Mesenteric fat pad (tissue), 1 donor: ENCODE data around the gene NCAM1. TPM values are rescaled to one million over a fixed set of nuclear protein-coding genes. Genes with fewer than 3 reads are reported as not detected.

ENCODE experiments used
- DNase-seq: peaks from one replicate; pipeline ENCODE4 v3.0.0-alpha.2; 2020; ENCODE audit warnings: low spot score
- total RNA-seq: library from RNA; stranded (reverse); fragmentation: NEBNext Ultra II Directional; extraction: Animal tissue kit (Norgen Biotek cat#: 25700); gene quantifications from one replicate; pipeline ENCODE4 v1.2.1, GENCODE V29; 2021
- donor health status: DM: yes; HTN: yes; CAD: no.

Gene NCAM1
- total RNA-seq, 1 donor from 2014 or later, result 3.1 TPM

DNA sequence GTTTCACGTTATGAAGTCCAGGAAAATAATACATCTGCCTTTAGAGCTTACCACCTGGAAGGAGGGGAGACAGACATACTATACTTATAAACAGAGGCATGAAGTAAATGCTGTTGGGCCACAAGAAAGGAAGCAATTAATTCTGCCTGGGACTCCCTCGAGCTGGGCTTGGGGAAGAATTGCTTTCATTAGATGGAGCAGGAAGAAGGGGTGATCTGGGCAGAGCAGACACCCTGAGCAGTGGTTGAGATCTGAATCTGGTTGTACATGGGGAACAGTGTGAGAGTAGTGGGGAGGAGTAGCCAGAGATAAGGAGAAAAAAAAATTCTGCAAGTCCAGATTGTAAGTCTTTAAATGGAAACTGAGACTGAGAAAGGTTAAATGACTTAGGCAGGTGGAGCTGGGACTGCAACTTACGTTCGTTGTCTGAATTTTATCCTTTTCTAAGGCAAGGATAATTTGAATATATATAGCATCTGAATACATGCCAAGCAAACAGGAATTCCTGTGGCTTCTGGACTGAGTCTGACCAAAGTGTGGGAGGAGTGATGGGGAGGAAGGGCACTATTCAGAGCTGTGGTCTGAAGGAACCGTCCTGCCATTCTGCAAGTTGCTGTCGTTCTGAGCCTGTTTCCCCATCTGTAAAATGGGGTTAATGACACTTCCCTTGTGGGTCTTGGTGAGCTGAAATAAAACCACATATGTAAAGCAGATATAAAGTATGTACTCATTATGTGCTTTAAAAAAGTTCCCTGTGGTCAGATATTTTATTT lies 7.9 kb downstream of the NCAM1 start:
- no peak for DNase-seq

DNA sequence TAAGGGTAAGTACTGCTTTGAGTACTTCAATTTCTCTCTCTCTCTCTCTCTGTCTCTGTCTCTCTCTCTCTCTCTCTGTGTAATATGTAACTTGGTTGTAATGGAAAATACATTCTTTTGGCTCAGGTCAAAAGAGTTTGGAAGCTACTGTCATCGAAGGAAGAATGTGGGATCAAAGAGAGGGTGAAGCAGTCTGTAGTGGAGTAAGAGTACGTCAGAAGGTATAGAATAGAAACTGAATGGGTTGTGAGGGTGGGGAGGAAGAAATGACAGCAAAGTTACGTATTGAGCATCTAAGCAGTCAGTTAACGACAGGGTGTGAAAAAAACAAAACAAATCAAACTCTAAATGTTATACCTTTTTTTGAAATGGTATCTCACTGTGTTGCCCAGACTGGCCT lies 10.0 kb downstream of the NCAM1 start:
- DNase-seq, result no peak

DNA sequence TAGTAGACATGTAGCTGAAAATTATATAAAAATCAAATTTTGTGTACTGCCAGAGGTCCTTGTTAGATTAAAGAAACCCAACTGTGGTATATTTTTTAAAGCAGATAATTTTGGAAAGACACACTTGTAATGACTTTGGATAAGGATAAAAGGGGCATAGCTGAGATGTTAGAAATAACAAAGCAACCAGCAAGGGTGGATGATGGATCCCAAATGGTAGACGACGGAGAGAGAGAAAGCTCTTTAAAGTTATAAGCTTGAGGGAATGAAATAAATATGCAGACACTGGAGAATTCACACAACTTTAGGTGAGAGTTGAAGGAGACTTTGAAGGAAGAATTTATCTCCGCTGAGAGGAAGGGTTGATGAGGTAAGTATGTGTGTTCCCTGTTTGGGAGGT lies 10.6 kb downstream of the NCAM1 start:
- DNase-seq, result no peak

DNA sequence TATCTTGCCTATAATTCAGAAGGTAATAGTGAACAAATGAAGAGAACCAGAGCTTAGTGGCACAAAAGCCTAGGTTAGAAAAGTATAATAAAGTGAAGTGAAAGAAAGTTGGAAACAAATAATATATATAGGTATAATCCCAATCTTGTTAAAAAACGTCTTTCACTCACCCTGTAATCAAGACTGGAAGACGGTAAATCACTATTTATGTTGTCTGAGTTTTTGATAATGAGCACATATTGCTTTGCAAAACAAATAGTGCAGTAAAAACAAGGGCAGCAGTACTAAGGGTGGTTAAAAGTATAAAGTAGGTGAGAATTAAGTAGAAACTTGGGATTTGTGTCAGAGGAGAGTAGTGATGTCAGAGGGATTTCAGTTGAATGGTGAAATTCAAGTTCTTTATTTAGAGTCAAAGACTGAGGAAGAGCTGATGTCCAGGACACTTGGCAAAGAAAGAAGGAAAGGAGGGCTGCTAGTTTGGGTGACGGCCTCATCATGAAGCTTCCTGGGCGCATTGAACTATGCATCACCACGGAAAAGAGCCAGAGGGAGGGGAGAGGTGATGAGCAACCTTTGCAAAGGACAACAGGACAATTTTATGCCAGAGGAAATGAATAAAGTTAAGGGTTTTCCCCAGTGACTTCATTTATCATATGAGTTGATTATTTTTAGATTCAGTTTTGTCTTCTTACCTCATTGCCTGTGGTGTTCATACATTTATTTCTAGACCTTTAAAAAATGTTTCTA lies 11.4 kb downstream of the NCAM1 start:
- DNase-seq, result no peak

DNA sequence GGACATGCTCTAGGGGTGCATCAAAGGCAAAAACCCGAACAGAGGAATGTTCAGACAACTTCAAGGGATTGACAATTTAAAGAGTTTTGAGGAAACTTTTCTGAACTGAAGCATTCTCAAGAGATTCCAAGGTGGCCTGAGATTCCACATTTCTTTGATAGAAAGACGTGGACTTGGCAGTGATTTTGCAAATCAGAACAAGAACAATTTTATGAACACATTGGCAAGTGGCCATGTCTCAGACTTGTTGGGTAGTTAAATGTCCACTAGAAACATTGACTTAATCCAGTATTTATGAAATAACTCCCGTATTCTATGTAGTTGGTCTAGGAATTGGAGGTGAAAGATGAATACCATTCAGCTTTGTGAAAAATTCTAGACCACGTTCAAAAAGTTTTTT lies 13.8 kb downstream of the NCAM1 start:
- no peak for DNase-seq

DNA sequence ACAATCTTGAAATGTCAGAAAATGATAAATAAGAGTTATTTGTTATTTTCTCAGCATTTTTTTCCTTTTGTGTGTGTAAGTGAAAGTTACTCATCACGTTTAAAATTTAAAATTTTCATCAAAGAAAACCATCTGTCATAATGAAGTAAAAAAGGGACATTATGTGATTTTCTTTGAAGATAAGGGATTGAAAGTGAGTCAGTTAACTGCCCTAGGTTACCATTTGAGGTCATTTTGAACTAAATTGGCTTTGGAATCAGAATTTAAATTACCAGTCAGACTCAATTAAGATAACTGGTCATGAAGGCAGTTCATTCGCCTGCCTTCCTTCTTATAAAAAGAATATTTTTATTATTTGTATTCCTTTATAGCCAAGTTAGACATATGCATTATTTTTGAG lies 14.3 kb downstream of the NCAM1 start:
- DNase-seq, result no peak

DNA sequence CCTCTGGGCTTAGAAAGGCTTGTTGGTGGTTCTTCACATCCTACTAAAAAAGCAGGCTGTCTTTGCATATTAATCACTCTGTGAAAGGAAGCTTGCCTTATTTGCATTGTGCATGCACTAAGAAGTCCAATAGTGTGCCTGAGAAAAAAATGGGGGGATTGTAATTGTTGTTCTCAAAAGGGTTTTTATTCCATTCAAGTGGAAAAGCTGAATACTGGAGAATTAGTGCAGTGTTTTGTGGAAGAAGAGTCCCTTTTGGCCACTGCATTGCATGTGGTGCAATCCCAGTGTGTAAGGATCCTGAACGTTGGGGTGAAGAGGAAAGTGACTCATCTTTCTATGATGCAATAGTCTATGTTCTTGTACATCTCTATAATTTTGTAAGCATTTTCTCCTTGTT lies 16.5 kb downstream of the NCAM1 start:
- no peak for DNase-seq

DNA sequence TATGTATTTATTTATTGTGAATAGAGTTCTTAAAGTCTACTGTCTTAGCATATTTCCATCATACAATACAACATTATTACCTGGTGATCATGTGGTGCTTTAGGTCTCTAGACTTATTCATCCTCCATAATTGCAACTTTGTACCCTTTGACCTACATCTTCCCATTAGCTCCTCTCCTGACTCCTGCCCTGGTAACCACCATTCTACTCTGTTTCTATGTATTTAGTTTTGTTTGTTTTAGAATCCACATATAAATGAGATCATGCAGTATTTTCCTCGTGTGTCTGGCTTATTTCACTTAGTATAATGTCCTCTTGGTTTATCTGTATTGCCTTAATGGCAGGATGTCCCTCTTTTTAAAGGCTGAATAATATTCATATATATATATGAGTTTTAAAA lies 22.7 kb downstream of the NCAM1 start:
- DNase-seq, result no peak

DNA sequence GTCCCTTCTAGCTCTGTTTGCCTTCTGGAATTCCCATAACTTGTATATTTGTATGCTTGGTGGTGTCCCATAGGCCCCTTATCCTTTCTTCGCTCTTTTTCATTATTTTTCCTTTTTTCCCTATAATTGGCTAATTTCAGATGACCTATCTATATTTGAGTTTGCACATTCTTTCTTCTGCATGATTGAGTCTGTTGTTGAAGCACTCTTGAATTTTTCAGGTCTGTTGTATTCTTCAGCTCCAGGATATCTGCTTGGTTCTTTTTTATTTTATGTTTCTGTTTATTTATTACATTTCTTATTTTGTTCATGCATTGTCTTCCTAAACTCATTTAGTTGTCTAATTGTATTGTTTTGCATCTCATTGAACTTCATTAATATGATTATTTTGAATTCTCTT lies 28.0 kb downstream of the NCAM1 start:
- DNase-seq, result no peak

DNA sequence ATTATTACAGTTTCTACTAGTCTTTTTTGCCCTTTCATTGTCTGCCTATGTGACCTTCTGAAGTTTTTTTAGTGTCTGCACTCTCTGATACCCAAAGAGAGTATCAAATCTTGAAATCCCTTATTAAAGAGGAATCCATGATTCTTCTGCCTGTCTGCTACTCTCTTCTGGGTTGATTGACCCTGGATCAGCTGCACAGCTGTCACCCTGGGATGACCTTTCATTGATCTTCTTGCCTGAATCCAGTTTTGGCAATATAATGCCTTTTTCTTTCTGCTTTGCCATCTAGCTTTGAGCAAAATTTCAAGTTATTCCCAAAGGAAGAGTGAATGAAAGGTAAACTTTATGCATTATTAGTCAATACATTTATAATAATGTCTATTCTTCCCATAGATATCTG lies 32.6 kb downstream of the NCAM1 start:
- no peak for DNase-seq

DNA sequence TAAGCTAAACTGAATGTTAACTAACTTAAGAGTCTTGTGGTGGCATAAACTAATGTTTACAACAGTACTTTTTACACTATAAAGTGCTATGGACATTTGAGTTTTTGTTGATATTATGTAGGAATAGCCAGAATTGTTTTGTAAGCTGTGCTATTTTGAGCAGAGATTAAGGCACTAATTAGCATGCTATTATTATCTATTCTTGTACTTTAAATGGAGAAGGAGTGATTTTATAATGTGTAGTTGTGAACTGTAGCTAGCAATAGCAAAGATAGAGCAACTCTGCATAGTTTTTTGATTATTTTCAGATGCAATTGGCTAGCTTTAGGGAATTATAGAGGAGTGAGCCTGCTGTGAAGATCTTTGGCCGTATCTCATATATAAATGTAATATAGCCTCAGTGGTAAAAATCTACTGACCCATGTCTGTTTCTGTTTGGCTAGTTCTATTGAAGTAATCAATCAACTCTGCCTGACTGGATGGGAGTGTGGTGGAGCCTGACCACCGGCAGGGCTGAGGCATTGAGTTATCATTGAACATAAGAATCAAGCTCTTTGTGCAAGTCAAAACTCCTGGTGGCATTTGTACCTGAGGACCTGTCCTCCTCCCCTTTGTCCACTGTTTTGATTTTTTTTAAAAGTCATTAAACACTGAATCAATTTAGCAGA lies 34.3 kb downstream of the NCAM1 start:
- no peak for DNase-seq

DNA sequence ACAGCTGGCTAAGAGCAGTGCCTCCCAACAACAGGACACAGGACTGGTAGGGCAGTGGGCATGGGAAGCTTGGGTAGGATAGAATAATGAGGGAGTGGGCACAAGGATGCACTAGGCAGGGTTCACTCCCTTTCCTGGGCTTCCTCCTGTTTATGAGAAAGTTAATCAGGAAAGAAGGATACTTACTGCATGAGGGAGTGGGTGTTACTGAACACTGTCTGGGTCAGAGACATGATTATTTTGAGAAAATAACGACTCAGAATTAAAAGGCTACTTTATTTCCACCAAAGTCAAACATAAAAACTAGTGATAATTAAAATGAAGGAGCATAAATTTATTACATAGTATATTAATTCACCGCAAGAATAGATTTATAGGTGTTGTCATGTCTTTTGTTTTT lies 35.8 kb downstream of the NCAM1 start:
- DNase-seq, result no peak

DNA sequence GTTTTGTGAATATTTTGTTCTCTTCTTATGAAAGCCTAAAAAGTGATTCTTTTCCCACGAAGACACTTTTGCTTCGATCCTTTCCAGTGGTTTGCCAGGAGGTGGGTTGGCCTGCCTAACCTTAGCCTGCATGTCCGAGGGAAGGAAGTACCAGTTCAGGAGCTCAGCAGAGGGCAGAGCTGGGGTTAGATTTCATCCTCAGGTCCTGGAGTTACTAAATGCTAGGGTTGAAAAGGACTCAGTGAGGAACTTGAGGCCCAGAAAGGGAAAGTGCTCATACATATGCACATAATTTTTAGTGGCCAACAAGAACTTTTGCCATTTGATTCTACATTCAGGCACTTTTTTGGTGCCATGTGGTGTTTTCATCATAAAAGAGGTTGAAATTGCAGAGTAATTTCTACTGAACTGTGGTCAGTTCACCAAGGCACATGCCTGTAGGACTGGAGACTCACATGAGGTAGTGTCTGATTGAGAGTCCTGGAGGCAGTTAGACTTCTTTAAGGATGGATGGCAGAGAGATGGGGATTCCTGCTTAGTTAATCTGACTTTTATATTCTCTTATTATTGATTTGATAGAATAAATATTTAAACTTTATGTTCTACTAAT lies 36.7 kb downstream of the NCAM1 start:
- no peak for DNase-seq

DNA sequence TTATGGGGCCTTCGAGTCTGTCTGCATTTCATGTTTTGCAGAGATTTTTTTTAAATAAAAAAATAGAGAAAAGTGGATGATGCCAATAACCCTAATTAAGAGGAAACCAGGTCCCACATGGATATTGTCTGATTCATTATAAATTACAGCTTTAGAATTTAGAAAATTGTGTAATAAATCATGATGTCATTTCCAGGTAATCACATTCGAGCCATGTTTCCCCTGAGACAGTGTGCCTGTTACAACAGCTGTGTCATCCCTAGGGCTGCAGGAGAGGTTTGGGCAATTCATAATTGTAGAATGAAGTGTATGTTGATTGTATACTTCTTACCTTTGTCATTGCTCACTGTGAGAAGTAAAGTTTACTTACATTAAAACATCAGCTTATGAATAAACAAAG lies 38.3 kb downstream of the NCAM1 start:
- no peak for DNase-seq

DNA sequence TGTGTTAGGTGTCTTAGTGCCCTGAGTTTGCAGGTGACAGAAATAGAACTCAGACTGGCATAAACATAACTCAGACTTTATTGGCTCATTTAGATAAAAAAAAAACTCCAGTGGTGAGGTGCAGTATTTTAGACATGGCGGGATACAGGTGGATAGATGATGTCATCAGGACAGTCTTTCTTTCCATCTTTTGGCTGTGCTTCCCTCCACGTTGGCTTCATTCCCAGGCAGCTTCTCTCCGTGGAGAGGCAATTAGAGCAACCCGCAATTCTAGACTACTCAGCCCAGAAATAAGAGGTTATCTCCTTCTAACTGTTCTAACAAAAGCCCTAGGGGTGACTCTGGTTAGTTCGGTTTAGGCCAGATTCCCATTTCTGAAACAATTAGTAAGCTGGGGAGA lies 40.5 kb downstream of the NCAM1 start:
- DNase-seq, result no peak

DNA sequence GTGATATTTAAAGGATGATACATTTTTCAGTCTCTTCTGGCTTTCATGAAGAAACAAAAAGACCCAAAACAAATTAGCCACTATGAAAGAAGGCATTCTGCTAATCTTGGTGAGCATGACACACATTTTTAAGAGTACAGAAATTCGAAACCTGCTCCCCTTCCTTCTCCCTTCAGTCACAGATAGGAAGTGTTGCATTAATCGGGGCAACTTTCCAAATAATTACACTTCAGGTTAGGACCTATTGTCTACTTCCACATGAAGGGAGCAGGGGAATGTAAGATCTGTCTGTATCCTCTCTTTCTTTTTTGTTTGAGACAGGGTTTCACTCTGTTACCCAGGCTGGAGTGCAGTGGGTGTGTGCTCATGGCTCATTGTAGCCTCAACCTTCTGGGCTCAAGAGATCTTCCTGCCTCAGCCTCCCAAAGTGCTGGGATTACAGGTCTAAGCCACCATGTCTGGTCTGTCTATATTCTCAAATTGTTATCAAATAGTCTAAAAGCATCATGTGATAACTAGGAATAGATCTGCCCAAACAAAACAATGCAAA lies 45.8 kb downstream of the NCAM1 start:
- DNase-seq, result no peak

DNA sequence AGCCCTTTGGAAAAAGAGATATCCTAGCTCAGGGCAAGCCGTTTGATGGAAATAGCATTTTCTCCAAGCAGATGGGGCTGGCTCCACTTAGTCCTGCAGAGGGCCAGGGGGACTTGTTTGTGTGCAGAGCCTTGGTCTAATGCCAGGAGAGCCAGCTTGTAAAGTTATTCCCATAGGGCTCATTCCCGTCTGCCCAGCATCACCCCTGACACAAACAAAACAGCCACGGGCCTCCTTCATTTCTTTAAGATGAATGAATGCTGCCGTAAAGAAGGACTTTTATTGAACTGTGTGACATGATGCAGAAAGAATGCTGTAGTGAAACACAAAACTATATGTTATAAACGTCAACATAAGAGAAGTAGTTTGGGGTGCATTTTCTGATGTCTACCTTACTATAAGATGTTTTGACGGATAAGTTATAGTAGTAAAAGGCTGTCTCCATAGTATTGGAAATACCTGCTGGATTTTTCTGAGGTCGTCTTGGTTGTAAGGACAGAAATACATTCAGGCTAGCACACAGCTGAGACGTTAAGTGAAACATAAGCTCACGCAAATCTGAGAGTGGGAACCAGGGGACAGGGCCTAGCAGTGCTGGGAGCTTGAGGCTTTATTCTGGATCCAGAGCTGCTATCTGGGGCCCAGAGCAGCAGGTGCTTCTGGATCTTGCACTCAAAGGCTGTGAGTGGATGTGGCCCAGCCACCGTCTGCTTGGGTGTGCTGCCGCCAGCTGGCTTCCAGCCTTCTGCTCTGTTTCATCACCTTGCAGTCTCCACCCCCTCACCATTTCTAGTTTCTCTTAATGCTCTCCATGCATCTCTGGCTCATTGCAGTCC lies 53.3 kb downstream of the NCAM1 start:
- DNase-seq, result no peak

DNA sequence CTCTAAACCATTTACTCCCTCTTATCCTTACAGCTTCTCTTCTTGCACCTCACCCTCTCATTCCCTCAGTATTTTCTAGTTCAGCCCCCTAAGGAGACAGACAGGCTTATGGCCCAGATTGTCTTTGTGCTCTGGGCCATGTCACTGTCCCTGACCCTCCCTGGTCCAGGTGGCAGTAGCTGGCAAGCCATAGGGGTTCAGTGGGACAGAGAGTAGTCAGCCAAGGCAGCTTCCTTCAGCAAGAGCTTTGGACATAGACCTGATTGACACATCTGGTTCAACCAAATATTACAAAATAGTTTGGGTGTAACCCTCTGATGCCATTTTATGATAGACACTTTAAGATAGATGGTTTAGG lies 53.9 kb downstream of the NCAM1 start:
- DNase-seq, result no peak

DNA sequence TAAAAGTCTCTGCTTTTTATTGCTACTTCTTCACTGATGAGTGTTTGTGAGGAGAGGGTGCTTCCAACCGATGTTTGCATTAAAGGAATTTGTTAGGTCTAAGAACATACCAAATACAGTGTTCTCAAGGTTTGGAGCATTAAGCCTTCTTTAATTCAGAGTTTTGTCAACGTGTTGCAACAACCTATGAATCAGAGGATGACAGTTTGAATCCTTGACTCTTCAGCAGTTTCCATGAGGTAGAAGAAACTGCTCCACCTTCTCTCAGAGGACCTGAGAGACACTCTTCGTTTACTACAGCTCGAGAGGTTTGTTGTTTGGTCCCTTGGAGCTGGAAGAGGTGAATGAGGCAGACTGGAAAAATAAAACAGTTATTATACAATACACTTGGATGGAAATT lies 55.7 kb downstream of the NCAM1 start:
- no peak for DNase-seq

DNA sequence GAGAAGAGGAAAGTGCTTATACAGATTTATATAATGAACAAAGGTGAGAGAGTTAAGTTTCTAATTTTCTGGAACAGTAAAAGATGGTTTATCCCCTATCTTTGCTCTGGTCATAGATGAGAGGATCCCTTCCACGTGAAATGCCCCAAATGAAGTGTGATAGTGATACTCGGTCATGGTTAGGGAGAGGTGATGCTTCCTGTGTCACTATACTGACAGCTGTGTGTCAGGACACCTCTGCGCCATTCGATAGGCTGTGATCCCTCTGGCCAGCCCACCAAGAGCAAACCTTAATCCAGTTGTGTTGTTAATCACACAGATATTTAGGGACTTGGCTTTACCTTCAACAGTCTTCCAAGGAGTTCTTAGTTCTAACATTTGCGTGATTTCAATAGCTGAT lies 57.7 kb downstream of the NCAM1 start:
- no peak for DNase-seq

DNA sequence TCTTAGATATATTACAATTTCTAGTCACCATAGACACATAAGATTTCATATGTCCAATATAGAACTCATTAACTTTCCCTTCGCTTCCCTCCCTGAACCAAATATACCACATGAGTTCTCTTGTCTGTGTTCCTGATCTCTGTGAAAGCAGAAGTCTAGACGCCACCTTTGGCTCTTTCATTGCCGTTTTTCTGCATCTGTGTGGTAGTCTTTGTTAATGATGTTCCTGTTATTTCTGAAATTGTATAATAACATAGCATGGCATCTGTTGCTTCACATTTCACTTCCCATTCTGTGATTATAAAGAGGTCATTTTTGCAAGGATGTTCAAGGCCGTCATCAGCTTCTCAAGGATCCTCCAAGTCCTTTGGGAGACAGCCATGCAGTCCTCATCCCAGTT lies 58.5 kb downstream of the NCAM1 start:
- no peak for DNase-seq
